ENCODE data around the gene ZP2. TPM values are rescaled to one million over a fixed set of nuclear protein-coding genes. Genes with fewer than 3 reads are reported as not detected.
"Not testable (repeated sequence)": the region's sequence is repeated elsewhere in the genome, so short reads cannot be mapped to it uniquely, and the experiment has no call there.

ZP2 gene
- not detected for total RNA-seq

DNA sequence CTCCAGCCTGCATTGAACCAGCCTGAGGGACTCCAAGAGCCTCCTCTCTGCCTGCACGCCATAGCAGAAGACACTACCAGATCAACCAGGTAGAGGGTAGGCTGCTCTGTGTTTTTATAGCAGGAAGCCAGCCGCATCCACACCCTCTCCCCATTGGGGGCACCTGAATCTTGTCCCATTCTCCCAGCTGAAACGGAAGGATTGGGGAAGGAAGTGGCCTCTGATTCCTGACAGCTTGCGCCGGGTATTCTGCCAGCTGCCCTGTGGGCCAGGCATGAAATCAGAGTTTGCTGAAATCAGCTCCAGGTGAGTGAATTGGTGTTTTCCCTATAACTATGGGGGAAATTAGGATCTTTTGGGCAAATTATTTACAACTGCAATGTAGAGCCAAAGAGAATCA, at the start of gene ZP2:
TSS of gene ZP2 (minus strand) at position 89 of the 400 bp plus-strand sequence. CDS start at position 62, 27 bp downstream.
- CTCF ChIA-PET = interaction anchor here (1.2 kb wide), 1 partner anchor 23 kb away, joined by 3 read pairs; no protein-coding TSS in a partner anchor
- ATAC-seq (no peak), DNase-seq (no peak)
- Mint-ChIP-seq H3K27ac (no peak within 1 kb of the TSS), H3K27me3 (peaks cover 13% of the 10 kb centered on the region), H3K9me3 (no peaks in the 10 kb centered on the region), H3K4me3 (no peak within 1 kb of the TSS), H3K4me1 (ENCODE audit: low read depth) (no peaks in the 10 kb centered on the region), H3K36me3 (ENCODE audit: low read depth) (no peaks in the 10 kb centered on the region)
- TF ChIP-seq, protein P1, sequence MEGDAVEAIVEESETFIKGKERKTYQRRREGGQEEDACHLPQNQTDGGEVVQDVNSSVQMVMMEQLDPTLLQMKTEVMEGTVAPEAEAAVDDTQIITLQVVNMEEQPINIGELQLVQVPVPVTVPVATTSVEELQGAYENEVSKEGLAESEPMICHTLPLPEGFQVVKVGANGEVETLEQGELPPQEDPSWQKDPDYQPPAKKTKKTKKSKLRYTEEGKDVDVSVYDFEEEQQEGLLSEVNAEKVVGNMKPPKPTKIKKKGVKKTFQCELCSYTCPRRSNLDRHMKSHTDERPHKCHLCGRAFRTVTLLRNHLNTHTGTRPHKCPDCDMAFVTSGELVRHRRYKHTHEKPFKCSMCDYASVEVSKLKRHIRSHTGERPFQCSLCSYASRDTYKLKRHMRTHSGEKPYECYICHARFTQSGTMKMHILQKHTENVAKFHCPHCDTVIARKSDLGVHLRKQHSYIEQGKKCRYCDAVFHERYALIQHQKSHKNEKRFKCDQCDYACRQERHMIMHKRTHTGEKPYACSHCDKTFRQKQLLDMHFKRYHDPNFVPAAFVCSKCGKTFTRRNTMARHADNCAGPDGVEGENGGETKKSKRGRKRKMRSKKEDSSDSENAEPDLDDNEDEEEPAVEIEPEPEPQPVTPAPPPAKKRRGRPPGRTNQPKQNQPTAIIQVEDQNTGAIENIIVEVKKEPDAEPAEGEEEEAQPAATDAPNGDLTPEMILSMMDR (IDR thresholded peaks at IDR 0.05) = no peak
- POLR2A ChIA-PET = interaction anchor here (0.7 to 1.2 kb wide), 2 partner anchors 90 to 1406 kb away, joined by 3 read pairs; no protein-coding TSS in a partner anchor
- intact Hi-C loops (cut with micrococcal nuclease) = no loop called here

DNA sequence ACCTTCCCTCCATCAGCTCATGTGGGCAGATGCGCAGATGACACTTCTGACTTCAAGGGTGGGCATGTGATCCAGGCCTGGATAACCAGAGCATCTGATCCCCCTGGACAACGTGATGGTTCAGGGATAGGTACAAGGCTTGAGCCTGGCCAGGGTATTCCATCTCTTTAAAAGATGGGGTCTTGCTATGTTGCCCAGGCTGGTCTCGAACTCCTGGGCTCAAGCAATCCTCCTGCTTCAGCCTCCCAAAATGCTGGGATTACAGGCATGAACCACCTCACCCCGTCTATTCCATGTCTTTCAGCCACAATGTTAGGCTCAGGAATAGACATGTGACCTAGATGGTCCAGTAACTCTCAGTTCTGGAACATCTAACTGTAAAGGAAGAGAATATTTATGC, 45.9 kb upstream of the ZP2 start:
- Mint-ChIP-seq H3K4me1 (ENCODE audit: low read depth) (no peaks in the 10 kb centered on the region), H3K27ac (no peak overlapping the region), H3K9me3 (no peaks in the 10 kb centered on the region), H3K4me3 (no peak overlapping the region), H3K36me3 (ENCODE audit: low read depth) (no peaks in the 10 kb centered on the region), H3K27me3 (peaks cover 13% of the 10 kb centered on the region)
- TF ChIP-seq, protein P1 (IDR thresholded peaks at IDR 0.05) = no peak
- ATAC-seq (no peak), DNase-seq (no peak)
- intact Hi-C loops (cut with micrococcal nuclease) = no loop called here
- ChIA-PET POLR2A (no interaction called here), CTCF (no interaction called here)

DNA sequence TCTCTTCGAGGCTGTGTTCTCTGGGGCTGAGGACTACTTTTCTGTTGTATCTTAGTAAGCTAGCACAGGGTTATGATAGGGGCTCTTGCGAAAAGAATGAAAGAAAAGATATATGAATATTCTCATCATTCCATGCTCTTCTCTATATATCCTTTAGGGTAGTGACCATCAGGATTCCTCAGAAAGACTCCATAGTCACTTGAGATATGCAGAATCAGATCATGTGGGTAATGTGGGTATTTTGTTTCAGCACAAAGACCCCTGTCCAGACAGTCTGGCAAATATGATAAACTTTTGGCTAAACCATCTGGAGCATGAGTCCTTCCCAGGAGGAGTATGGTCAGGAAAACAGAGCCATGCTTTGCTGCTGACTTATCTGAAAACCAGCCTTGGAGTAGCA, 45.3 kb upstream of the ZP2 start:
- Mint-ChIP-seq H3K27me3 (peaks cover 13% of the 10 kb centered on the region), H3K36me3 (ENCODE audit: low read depth) (no peaks in the 10 kb centered on the region), H3K27ac (no peak overlapping the region), H3K4me3 (no peak overlapping the region), H3K9me3 (no peaks in the 10 kb centered on the region), H3K4me1 (ENCODE audit: low read depth) (no peaks in the 10 kb centered on the region)
- TF ChIP-seq, protein P1 (IDR thresholded peaks at IDR 0.05) = no peak
- DNase-seq (no peak), ATAC-seq (no peak)
- CTCF ChIA-PET = interaction anchor here (1.0 kb wide), 1 partner anchor 22 kb away, joined by 3 read pairs; no protein-coding TSS in a partner anchor
- POLR2A ChIA-PET = no interaction called here
- intact Hi-C loops (cut with micrococcal nuclease) = no loop called here

DNA sequence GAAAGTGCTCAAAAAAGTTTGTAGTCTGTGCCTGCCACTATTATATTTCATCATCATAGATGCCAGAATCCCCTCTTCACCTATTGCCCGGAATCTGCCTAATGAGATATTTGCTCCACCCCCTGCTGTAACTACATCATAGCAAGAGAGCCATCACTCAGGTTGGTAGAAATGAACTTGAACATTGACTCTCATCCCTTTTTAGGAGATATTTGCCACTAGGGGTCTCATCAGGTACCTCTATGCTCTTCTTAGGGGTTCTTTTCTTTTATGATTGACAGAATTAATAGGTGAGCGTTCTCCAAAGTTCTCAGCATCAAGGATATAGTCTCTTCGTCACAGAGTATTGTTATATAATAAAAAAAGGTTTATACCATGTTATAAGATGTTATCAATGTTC, 42.1 kb upstream of the ZP2 start:
- Mint-ChIP-seq H3K4me1 (ENCODE audit: low read depth) (no peaks in the 10 kb centered on the region), H3K9me3 (no peaks in the 10 kb centered on the region), H3K4me3 (no peak overlapping the region), H3K36me3 (ENCODE audit: low read depth) (no peaks in the 10 kb centered on the region), H3K27me3 (peaks cover 9% of the 10 kb centered on the region), H3K27ac (no peak overlapping the region)
- intact Hi-C loops (cut with micrococcal nuclease) = no loop called here
- TF ChIP-seq, protein P1 (IDR thresholded peaks at IDR 0.05) = no peak
- DNase-seq (no peak), ATAC-seq (no peak)
- POLR2A ChIA-PET = no interaction called here
- CTCF ChIA-PET = no interaction called here

DNA sequence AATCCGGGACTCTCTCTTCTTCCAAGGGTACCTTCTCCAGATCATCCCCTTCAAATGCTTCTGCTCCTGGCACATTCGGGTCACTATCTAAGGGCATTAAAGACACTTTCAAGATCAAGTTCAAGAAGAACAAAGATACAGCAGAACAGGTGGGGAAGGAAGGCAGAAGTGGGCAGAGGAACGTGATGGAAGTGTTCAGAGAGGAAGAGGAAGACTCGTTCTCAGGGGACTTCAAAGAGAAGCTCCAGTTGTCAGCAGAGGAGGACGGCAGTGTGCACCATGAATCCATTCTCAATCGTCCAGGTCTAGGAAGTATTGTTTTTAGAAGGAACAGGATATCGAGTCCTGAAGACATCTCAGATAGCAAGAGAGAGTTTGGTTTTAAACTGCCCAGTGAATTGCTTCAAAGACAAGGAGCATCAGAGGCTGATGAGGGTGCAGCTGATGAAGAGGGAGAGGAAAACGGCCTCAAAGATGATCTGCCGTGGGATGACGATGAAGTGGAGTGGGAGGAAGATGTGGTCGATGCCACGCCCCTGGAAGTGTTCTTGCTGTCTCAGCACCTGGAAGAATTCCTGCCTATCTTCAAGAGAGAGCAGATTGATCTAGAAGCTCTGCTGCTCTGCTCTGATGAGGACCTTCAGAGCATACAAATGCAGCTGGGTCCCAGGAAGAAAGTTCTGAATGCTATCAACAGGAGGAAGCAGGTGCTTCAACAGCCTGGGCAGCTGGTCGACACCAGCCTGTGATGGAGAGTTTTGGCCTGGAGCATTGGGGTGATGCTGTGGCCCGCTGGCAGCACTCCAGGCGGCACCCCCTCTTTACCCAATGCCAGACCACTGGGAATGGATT, 38.9 kb upstream of the ZP2 start:
- DNase-seq = no peak
- no peak for ATAC-seq
- Mint-ChIP-seq H3K4me3 (no peak overlapping the region), H3K36me3 (ENCODE audit: low read depth) (no peaks in the 10 kb centered on the region), H3K27me3 (peaks cover 6% of the 10 kb centered on the region), H3K27ac (no peak overlapping the region), H3K9me3 (no peaks in the 10 kb centered on the region), H3K4me1 (ENCODE audit: low read depth) (no peaks in the 10 kb centered on the region)
- TF ChIP-seq, protein P1 (IDR thresholded peaks at IDR 0.05) = no peak
- intact Hi-C loops (cut with micrococcal nuclease) = no loop called here
- ChIA-PET POLR2A (no interaction called here), CTCF (interaction anchor here (1.1 kb wide), 1 partner anchor 21 kb away, joined by 3 read pairs; no protein-coding TSS in a partner anchor)

DNA sequence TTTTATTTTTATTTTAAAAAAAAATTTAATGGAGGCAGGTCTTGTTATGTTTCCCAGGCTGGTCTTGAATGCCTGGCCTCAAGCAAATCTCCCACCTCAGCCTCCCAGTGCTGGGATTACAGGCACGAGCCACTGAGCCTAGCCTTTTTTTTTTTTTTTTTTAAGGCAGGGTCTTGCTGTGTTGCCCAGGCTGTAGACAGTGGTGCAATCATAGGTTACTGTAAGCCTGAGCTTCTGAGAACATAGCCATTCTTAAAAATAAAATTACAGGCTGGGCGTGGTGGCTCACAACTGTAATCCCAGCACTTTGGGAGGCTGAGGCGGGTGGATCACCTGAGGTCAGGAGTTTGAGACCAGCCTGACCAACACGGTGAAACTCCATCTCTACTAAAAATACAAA, 36.8 kb upstream of the ZP2 start:
- H3K4me3 Mint-ChIP-seq; POLR2A ChIA-PET; H3K36me3 Mint-ChIP-seq (ENCODE audit: low read depth); ATAC-seq; DNase-seq; CTCF ChIA-PET; H3K27me3 Mint-ChIP-seq; H3K4me1 Mint-ChIP-seq (ENCODE audit: low read depth); H3K27ac Mint-ChIP-seq; H3K9me3 Mint-ChIP-seq: not testable (repeated sequence)
- intact Hi-C loops (cut with micrococcal nuclease) = loop anchor here (10.0 kb wide), 1 partner anchor 57 kb away; no protein-coding TSS in a partner anchor

All from activated CD8-positive, alpha-beta T cell treated with anti-CD3 and anti-CD28 coated beads for 36 hours (primary cell).